Raji (cell line): ENCODE results near the gene OR2T35.
"Not testable (repeated sequence)": the region's sequence is repeated elsewhere in the genome, so short reads cannot be mapped to it uniquely, and the experiment has no call there.

ENCODE experiments used
- POLR2A ChIP-seq: IDR thresholded peaks from 2 replicates; pipeline ENCODE4 v1.6.1; 2011; ENCODE audit warnings: low read depth, low read length, control low read depth; ENCODE audit not compliant: insufficient read depth

OR2T35 gene

GRCh38 chr1:248645178-248645577 lies at the start of gene OR2T35:
Gene OR2T35, minus strand, starts transcription at chr1:248645278. Its CDS starts 6,020 bp downstream, at chr1:248639258.
- not testable (repeated sequence) for TF ChIP-seq POLR2A

- TF ChIP-seq POLR2A, result no peak
Measured at GRCh38 chr1:248691567-248692155, 46.6 kb upstream of the OR2T35 start.

- TF ChIP-seq POLR2A, result no peak
Measured at GRCh38 chr1:248688527-248689298, 43.6 kb upstream of the OR2T35 start.

- no peak for TF ChIP-seq POLR2A
Measured at GRCh38 chr1:248686815-248687214, 41.7 kb upstream of the OR2T35 start.

GRCh38 chr1:248681651-248682050 lies 36.6 kb upstream of the OR2T35 start:
- no peak for TF ChIP-seq POLR2A

- TF ChIP-seq POLR2A, result no peak
Measured at GRCh38 chr1:248670003-248670402, 24.9 kb upstream of the OR2T35 start.

- not testable (repeated sequence) for TF ChIP-seq POLR2A
Measured at GRCh38 chr1:248655354-248655753, 10.3 kb upstream of the OR2T35 start, which contains the start of gene OR2T27. Gene OR2T27, minus strand, starts transcription at chr1:248655528. Its CDS starts 4,644 bp downstream, at chr1:248650884.

- not testable (repeated sequence) for TF ChIP-seq POLR2A
Measured at GRCh38 chr1:248634991-248635390, 10.1 kb downstream of the OR2T35 start, which contains the start of gene OR2T11. Gene OR2T11, minus strand, starts transcription at chr1:248635091. Its CDS starts 7,963 bp downstream, at chr1:248627128.

- TF ChIP-seq POLR2A, result no peak
Measured at GRCh38 chr1:248631354-248632008, 13.6 kb downstream of the OR2T35 start.

GRCh38 chr1:248630551-248630950 lies 14.5 kb downstream of the OR2T35 start:
- no peak for TF ChIP-seq POLR2A

- no peak for TF ChIP-seq POLR2A
Measured at GRCh38 chr1:248627971-248628844, 16.9 kb downstream of the OR2T35 start.

- no peak for TF ChIP-seq POLR2A
Measured at GRCh38 chr1:248625971-248626370, 19.1 kb downstream of the OR2T35 start.

- TF ChIP-seq POLR2A, result no peak
Measured at GRCh38 chr1:248625166-248625565, 19.9 kb downstream of the OR2T35 start.

GRCh38 chr1:248622570-248623001 lies 22.5 kb downstream of the OR2T35 start:
- no peak for TF ChIP-seq POLR2A

- TF ChIP-seq POLR2A, result no peak
Measured at GRCh38 chr1:248621770-248622169, 23.3 kb downstream of the OR2T35 start.
